HepG2 (cell line): ENCODE results near the gene WDR93. TPM values are rescaled to one million over a fixed set of nuclear protein-coding genes. Genes with fewer than 3 reads are reported as not detected.

Experiments used
- ATRX ChIP-seq: sonication (generic); formaldehyde crosslinking; IDR thresholded peaks from 2 replicates; pipeline ENCODE4 v1.4.0; 2020; ENCODE audit warnings: missing genetic modification reagents, borderline replicate concordance
- BRF2 ChIP-seq: sonication (generic); formaldehyde crosslinking; IDR thresholded peaks from 2 replicates; pipeline ENCODE4 v1.8.1; 2022; ENCODE audit warnings: mild to moderate bottlenecking, missing genetic modification reagents
- ETV5 ChIP-seq: IDR thresholded peaks from 2 replicates; pipeline ENCODE4 v1.6.1; 2018; ENCODE audit warnings: missing biosample characterization, missing genetic modification reagents, inconsistent platforms, borderline replicate concordance
- FIP1L1 ChIP-seq: fragments of 200-400 bp; formaldehyde crosslinking; IDR thresholded peaks from 2 replicates; pipeline ENCODE4 v1.6.1; 2018; ENCODE audit warnings: low read depth, mild to moderate bottlenecking, low read length, moderate library complexity, borderline replicate concordance; ENCODE audit not compliant: insufficient read depth
- MTA1 ChIP-seq: sonication (generic); formaldehyde crosslinking; IDR thresholded peaks from 2 replicates; pipeline ENCODE4 v1.4.0; 2020; ENCODE audit warnings: missing genetic modification reagents, mild to moderate bottlenecking, borderline replicate concordance
- NRL ChIP-seq: sonication (generic); formaldehyde crosslinking; IDR thresholded peaks from 2 replicates; pipeline ENCODE4 v1.5.0; 2020; ENCODE audit warnings: missing genetic modification reagents, mild to moderate bottlenecking, moderate library complexity, borderline replicate concordance
- RERE ChIP-seq: IDR thresholded peaks from 2 replicates; pipeline ENCODE4 v1.6.1; 2016; ENCODE audit warnings: low read depth, missing genetic modification reagents, missing compliant biosample characterization
- SATB2 ChIP-seq: sonication (generic); formaldehyde crosslinking; IDR thresholded peaks from 2 replicates; pipeline ENCODE4 v1.5.0; 2020; ENCODE audit warnings: missing genetic modification reagents
- SMARCC2 ChIP-seq: fragments of 450-650 bp; IDR thresholded peaks from 2 replicates; pipeline ENCODE4 v1.6.1; 2017; ENCODE audit warnings: antibody characterized with exemption, mild to moderate bottlenecking
- ZNF205 ChIP-seq: IDR thresholded peaks from 2 replicates; pipeline ENCODE4 v1.6.1; 2018; ENCODE audit warnings: missing biosample characterization, missing genetic modification reagents
- ZNF234 ChIP-seq: sonication (generic); formaldehyde crosslinking; conservative IDR thresholded peaks from 2 replicates; pipeline ENCODE4 v1.5.1; 2020; ENCODE audit warnings: mild to moderate bottlenecking, missing genetic modification reagents
- ZNF251 ChIP-seq: sonication (generic); formaldehyde crosslinking; IDR thresholded peaks from 2 replicates; pipeline ENCODE4 v1.9.0; 2021; ENCODE audit warnings: mild to moderate bottlenecking, missing genetic modification reagents
- ZNF484 ChIP-seq: sonication (generic); formaldehyde crosslinking; IDR thresholded peaks from 2 replicates; pipeline ENCODE4 v1.5.1; 2020; ENCODE audit warnings: mild to moderate bottlenecking, low read depth, missing genetic modification reagents, borderline replicate concordance
- ZNF609 ChIP-seq: sonication (generic); formaldehyde crosslinking; IDR thresholded peaks from 2 replicates; pipeline ENCODE4 v1.4.0; 2020; ENCODE audit warnings: mild to moderate bottlenecking, missing genetic modification reagents, borderline replicate concordance
- ZNF614 ChIP-seq: IDR thresholded peaks from 2 replicates; pipeline ENCODE4 v1.6.1; 2018; ENCODE audit warnings: missing biosample characterization, missing genetic modification reagents, inconsistent platforms, borderline replicate concordance
- ZNF740 ChIP-seq: sonication (generic); formaldehyde crosslinking; IDR thresholded peaks from 2 replicates; pipeline ENCODE4 v1.4.0; 2020; ENCODE audit warnings: missing genetic modification reagents
- polyA plus RNA-seq, 8 experiments: library from polyadenylated mRNA; depleted of rRNA in 3 of 8; stranded (reverse) in 7 of 8; unstranded in 1 of 8; fragments of >200 nt; fragmentation: Illumina TruSeq in 4 of 8; extraction: Trizol in 4 of 8; gene quantifications; 2 replicates each; pipeline versions ENCODE4 v1.2.1 to v1.2.3, GENCODE V29; 2011 to 2016; ENCODE audit warnings: low read depth in 4 of 8, missing spikeins in 1 of 8, mixed read lengths in 1 of 8; ENCODE audit not compliant: insufficient read depth in 1 of 8
- total RNA-seq, 5 experiments: library from RNA; depleted of rRNA; stranded (reverse); fragments of >200 nt; fragmentation: Illumina TruSeq; extraction: Trizol; gene quantifications; 2 replicates each; pipeline ENCODE4 v1.2.3, GENCODE V29; 2016; ENCODE audit warnings: low read depth in 1 of 5

Gene WDR93
- total and polyA plus RNA-seq, 2 of the 13 experiments (the other 11 are each of a cell fraction or from before 2014, with no cell fraction given): 0.07 TPM; not detected in 1

GRCh38 chr15:89776274-89777072, 85.9 kb downstream of the WDR93 start, which contains the start of gene MESP2 (continued):
- 0 out of 2 replicates have a peak, but pooled peaks have one; percentile 71 for TF ChIP-seq ZNF614 (CRISPR knock-in tag)
- TF ChIP-seq BRF2 (CRISPR knock-in tag): peak; percentile 87
- no peak for TF ChIP-seq ATRX
- peak; percentile 67; the same call in 1 of the 2 replicates for TF ChIP-seq ZNF205 (CRISPR knock-in tag)
- TF ChIP-seq NRL (CRISPR knock-in tag): peak; percentile 42
- TF ChIP-seq MTA1 (CRISPR knock-in tag): peak; percentile 31; the same call in 1 of the 2 replicates
- no peak for TF ChIP-seq FIP1L1
- TF ChIP-seq SATB2 (CRISPR knock-in tag): no peak
- no peak for TF ChIP-seq ZNF484 (CRISPR knock-in tag)
- TF ChIP-seq SMARCC2: no peak
- TF ChIP-seq ZNF234 (CRISPR knock-in tag): peak; percentile 79; the same call in 1 of the 2 replicates
- no peak for TF ChIP-seq ZNF251 (CRISPR knock-in tag)
- no peak for TF ChIP-seq ZNF609 (CRISPR knock-in tag)
- peak; percentile 43; the same call in 1 of the 2 replicates for TF ChIP-seq RERE
- no peak for TF ChIP-seq ZNF740 (CRISPR knock-in tag)
- no peak; the same call in 1 of the 2 replicates for TF ChIP-seq ETV5 (CRISPR knock-in tag)
